Muscle of leg (tissue), 11 donors: Measurements from ENCODE around the gene AP1B1. TPM values are rescaled to one million over a fixed set of nuclear protein-coding genes. Genes with fewer than 3 reads are reported as not detected.
A peak's percentile ranks its signal among the peaks of the same experiment; 100 is the strongest.

Experiments
- DNase-seq: peaks from one replicate; pipeline ENCODE4 v3.0.0; 2013
- H3K27ac ChIP-seq: one replicate; pipeline ENCODE4 v1.5.1; 2013; ENCODE audit warnings: mild to moderate bottlenecking, low read length, control low read depth
- H3K27me3 ChIP-seq: one replicate; pipeline ENCODE4 v1.6.1; 2013; ENCODE audit warnings: low read length; ENCODE audit not compliant: control insufficient read depth, insufficient read depth
- H3K36me3 ChIP-seq: one replicate; pipeline ENCODE4 v1.6.1; 2013; ENCODE audit warnings: low read length; ENCODE audit not compliant: control insufficient read depth, insufficient read depth
- H3K4me1 ChIP-seq: one replicate; pipeline ENCODE4 v1.6.1; 2013; ENCODE audit warnings: low read length; ENCODE audit not compliant: control insufficient read depth, insufficient read depth
- H3K4me3 ChIP-seq: one replicate; pipeline ENCODE4 v1.5.1; 2013; ENCODE audit warnings: low read length, control low read depth
- H3K9me3 ChIP-seq: replicated peaks from 2 replicates; pipeline ENCODE4 v1.6.1; 2013; ENCODE audit warnings: low read depth, low read length; ENCODE audit not compliant: control insufficient read depth
- WGBS: methylation state at CpG from one replicate; pipeline ENCODE4 v1.1.5; 2013; ENCODE audit warnings: missing lambda C conversion rate; ENCODE audit not compliant: insufficient coverage; 5-methylcytosine and 5-hydroxymethylcytosine counted together
- polyA plus RNA-seq, 8 donors: library from polyadenylated mRNA; unstranded; fragments of 120-200 nt; gene quantifications; one replicate each; pipeline versions ENCODE4 v1.2.1 to v1.2.3, GENCODE V29; 2013; ENCODE audit warnings: inconsistent platforms in 1 of 8, low replicate concordance in 1 of 8; ENCODE audit not compliant: insufficient read length in 8 of 8, insufficient read depth in 1 of 8
- total RNA-seq: library from RNA; stranded (reverse); fragments of 120-200 nt; gene quantifications from one replicate; pipeline ENCODE4 v1.2.4, GENCODE V29; 2013

Gene AP1B1
- total and polyA plus RNA-seq, 9 donors: 19.9 to 33.6 (median 28.0) TPM

- WGBS: 65% methylated on average over 7 of the region's 8 CpGs
- H3K4me3 ChIP-seq: no peak overlapping the region
- H3K27ac ChIP-seq: no peak overlapping the region
- H3K36me3 ChIP-seq: no peaks in the 10 kb centered on the region
- DNase-seq: no peak
- H3K9me3 ChIP-seq: no peaks in the 10 kb centered on the region
- peaks cover 13% of the 10 kb centered on the region for H3K4me1 ChIP-seq
- no peaks in the 10 kb centered on the region for H3K27me3 ChIP-seq
Observed at GRCh38 chr22:29391546-29391945, 3.2 kb upstream of the AP1B1 start.

- H3K27me3 ChIP-seq: no peaks in the 10 kb centered on the region
- no CpG with 5 or more reads among the region's 6 CpGs for WGBS
- no peak overlapping the region for H3K27ac ChIP-seq
- peaks cover 13% of the 10 kb centered on the region for H3K4me1 ChIP-seq
- peaks cover 1% of the 10 kb centered on the region for H3K36me3 ChIP-seq
- no peaks in the 10 kb centered on the region for H3K9me3 ChIP-seq
- DNase-seq: no peak
- no peak overlapping the region for H3K4me3 ChIP-seq
Observed at GRCh38 chr22:29390270-29390669, 1.9 kb upstream of the AP1B1 start.

- Histone ChIP-seq H3K4me3 (peak overlapping the region; percentile 84), H3K9me3 (no peaks in the 10 kb centered on the region), H3K27me3 (no peaks in the 10 kb centered on the region), H3K27ac (peak overlapping the region; percentile 48), H3K4me1 (peaks cover 11% of the 10 kb centered on the region), H3K36me3 (peaks cover 3% of the 10 kb centered on the region)
- DNase-seq: no peak
- 0% methylated on average over 3 of the region's 9 CpGs for WGBS
Observed at GRCh38 chr22:29388759-29389090, 355 bp upstream of the AP1B1 start.

GRCh38 chr22:29386708-29387107 is 1.7 kb downstream of the AP1B1 start:
- Histone ChIP-seq H3K27me3 (no peaks in the 10 kb centered on the region), H3K9me3 (no peaks in the 10 kb centered on the region), H3K36me3 (peaks cover 5% of the 10 kb centered on the region), H3K27ac (no peak overlapping the region), H3K4me3 (no peak overlapping the region), H3K4me1 (peaks cover 11% of the 10 kb centered on the region)
- DNase-seq: no peak
- WGBS: 83% methylated on average over 5 of the region's 8 CpGs

GRCh38 chr22:29385748-29386147 is 2.6 kb downstream of the AP1B1 start:
- Histone ChIP-seq H3K36me3 (peaks cover 7% of the 10 kb centered on the region), H3K4me3 (no peak overlapping the region), H3K27ac (peak overlapping the region; percentile 71), H3K27me3 (no peaks in the 10 kb centered on the region), H3K4me1 (peaks cover 11% of the 10 kb centered on the region), H3K9me3 (no peaks in the 10 kb centered on the region)
- DNase-seq: peak; percentile 84
- 63% methylated on average over 2 of the region's 4 CpGs for WGBS

- no peak overlapping the region for H3K27ac ChIP-seq
Observed at GRCh38 chr22:29385151-29385704, 3.1 kb downstream of the AP1B1 start.

GRCh38 chr22:29383740-29384139 is 4.6 kb downstream of the AP1B1 start:
- Histone ChIP-seq H3K27ac (no peak overlapping the region), H3K9me3 (no peaks in the 10 kb centered on the region), H3K36me3 (peaks cover 9% of the 10 kb centered on the region), H3K27me3 (no peaks in the 10 kb centered on the region), H3K4me3 (no peak overlapping the region), H3K4me1 (peaks cover 6% of the 10 kb centered on the region)
- no peak for DNase-seq
- no CpG with 5 or more reads among the region's 1 CpG for WGBS

More at GRCh38 chr22:29385151-29385704, 3.1 kb downstream of the AP1B1 start:
- no peaks in the 10 kb centered on the region for H3K9me3 ChIP-seq
- no peak for DNase-seq
- no peaks in the 10 kb centered on the region for H3K27me3 ChIP-seq
- H3K4me1 ChIP-seq: peaks cover 11% of the 10 kb centered on the region
- WGBS: 86% methylated on average over 2 of the region's 3 CpGs
- H3K36me3 ChIP-seq: peaks cover 7% of the 10 kb centered on the region
- H3K4me3 ChIP-seq: no peak overlapping the region

- Histone ChIP-seq H3K4me1 (peaks cover 5% of the 10 kb centered on the region), H3K9me3 (no peaks in the 10 kb centered on the region), H3K27me3 (no peaks in the 10 kb centered on the region), H3K4me3 (no peak overlapping the region), H3K27ac (no peak overlapping the region), H3K36me3 (peaks cover 9% of the 10 kb centered on the region)
- peak; percentile 60 for DNase-seq
- WGBS: 85% methylated on average over 3 of the region's 6 CpGs
Observed at GRCh38 chr22:29382580-29383302, 5.6 kb downstream of the AP1B1 start.

GRCh38 chr22:29380856-29381255 is 7.5 kb downstream of the AP1B1 start:
- H3K27me3 ChIP-seq: no peaks in the 10 kb centered on the region
- 80% methylated on average over 6 of the region's 6 CpGs for WGBS
- no peaks in the 10 kb centered on the region for H3K4me1 ChIP-seq
- DNase-seq: no peak
- no peak overlapping the region for H3K4me3 ChIP-seq
- no peak overlapping the region for H3K27ac ChIP-seq
- H3K9me3 ChIP-seq: no peaks in the 10 kb centered on the region
- peaks cover 22% of the 10 kb centered on the region for H3K36me3 ChIP-seq

- no peak for DNase-seq
- 95% methylated on average over 6 of the region's 6 CpGs for WGBS
- H3K27me3 ChIP-seq: no peaks in the 10 kb centered on the region
- H3K27ac ChIP-seq: no peak overlapping the region
- H3K4me1 ChIP-seq: peaks cover 2% of the 10 kb centered on the region
- peaks cover 21% of the 10 kb centered on the region for H3K36me3 ChIP-seq
- H3K9me3 ChIP-seq: no peaks in the 10 kb centered on the region
- no peak overlapping the region for H3K4me3 ChIP-seq
Observed at GRCh38 chr22:29380032-29380781, 8.2 kb downstream of the AP1B1 start.
